GM21825 (cell line): ENCODE data around the gene NPC1.
"Not testable (repeated sequence)": the region's sequence is repeated elsewhere in the genome, so short reads cannot be mapped to it uniquely, and the experiment has no call there.

Source experiments
- ATAC-seq: cut with Tn5 transposase; IDR thresholded peaks from one replicate; pipeline ENCODE4 v1.9.1; 2021; ENCODE audit warnings: mild to moderate bottlenecking, moderate library complexity; ENCODE audit not compliant: unreplicated experiment

Gene NPC1

DNA sequence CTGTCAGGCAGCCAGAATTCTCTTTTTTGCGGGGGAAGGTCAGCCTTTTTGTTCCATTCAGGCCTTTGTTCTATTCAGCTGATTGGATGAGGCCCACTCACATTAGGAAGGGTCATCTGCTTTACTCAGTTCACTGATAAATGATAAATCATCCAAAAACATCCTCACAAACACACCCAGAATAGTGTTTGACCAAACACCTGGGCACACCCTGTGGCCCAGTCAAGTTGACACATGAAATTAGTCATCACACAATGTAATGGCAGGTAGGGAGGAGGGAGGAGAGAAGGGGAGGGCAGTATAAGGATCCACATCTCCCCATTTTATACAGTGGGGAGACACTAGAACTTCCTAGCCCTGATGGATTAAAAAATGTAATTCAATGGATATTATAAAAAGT is 91.3 kb downstream of the NPC1 start:
- no peak for ATAC-seq

GRCh38 chr18:23493654-23494053 is 92.7 kb downstream of the NPC1 start:
- no peak for ATAC-seq

DNA sequence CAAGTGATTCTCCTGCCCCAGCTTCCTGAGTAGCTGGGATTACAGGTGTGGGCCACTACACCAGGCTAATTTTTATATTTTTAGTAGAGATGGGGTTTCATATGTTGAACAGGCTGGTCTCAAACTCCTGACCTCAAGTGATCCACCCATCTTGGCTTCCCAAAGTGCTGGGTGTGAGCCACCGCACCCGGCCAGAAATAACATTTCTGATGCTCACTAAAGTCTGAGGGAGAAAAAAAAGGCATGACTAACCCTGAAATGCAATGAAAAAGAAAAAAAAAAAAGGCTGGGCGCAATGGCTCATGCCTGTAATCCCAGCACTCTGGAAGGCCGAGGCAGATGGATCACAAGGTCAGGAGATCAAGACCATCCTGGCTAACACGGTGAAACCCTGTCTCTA is 96.7 kb downstream of the NPC1 start:
- ATAC-seq = not testable (repeated sequence)

DNA sequence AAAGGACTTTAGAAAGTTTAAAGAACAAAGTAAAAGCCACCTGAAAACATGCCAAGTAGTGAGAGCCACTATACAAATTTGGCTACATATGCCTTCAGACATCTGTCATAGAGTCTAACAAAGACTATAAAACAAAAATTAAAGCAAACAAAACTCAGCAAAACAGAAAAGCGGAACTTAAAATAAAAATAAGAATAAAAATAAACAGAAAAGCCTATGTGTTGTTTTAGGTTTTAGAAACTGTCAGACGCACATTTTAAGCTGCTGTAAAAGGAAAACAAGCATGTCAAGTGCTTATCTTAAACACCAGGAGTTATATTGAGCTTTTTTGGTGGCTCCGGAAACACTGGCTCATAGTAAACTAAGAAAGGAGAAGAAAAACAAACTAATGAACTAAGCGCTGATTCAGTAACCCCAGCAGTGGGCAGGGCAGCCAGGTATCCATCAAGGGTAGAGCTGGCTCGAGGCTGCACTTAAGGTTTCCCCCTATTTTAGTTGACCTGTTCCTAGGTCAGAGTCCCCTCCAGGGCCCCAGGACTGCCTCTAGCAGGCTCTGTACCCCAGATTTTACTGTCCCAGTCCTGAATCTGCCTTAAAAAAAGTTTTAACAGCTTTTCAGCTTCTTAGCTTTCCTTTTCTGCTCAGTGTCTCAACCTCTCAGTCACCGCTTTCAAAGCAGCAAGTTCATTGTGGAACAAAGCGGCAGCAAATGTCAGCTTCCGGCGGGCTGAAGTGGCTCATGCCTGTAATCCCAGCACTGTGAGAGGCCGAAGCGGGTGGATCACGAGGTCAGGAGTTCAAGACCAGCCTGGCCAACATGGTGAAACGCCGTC is 98.4 kb downstream of the NPC1 start:
- peak; percentile 72 for ATAC-seq

GRCh38 chr18:23485386-23485785 is 100.9 kb downstream of the NPC1 start:
- ATAC-seq = no peak

DNA sequence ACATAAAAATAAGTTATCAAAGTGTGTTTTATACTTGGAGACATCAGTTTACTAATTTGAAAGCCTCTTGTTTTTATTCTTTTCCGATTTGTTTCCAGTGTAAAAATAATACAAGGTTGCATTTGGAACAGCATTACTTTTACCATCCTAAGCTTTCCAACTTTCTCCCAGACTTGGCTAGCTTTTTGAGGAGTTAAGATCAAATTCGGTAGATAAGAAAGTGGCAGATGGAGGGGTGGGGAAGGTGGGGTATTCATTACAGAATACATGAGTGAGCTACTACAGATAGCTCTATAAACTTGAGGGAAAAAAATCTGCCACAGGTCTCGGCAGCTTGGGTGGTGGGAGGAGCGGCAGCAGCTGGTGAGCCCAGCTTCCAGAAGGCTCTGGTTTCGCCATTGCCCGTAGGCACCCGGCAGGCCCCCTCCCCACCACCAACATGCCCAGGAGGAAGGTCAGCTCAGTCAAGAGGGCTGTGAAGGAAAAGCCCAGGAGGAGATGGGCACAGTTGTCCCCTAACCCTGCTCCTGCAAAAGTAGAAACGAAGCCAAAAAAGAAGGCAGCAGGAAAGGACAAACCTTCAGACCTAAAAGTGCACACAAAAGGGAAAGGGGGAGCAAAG is 101.6 kb downstream of the NPC1 start:
- no peak for ATAC-seq
